AG09319 (cell line): ENCODE results near the gene RRP36.

Experiments used
- DNase-seq: peaks from one replicate; pipeline ENCODE4 v3.0.0-alpha.2; 2010; ENCODE audit warnings: low read depth; ENCODE audit errors: extremely low read depth
- CTCF ChIP-seq: IDR thresholded peaks from 2 replicates; pipeline ENCODE4 v1.5.1; 2011; ENCODE audit warnings: low read depth, mild to moderate bottlenecking, inconsistent platforms, low read length, moderate library complexity

RRP36 gene

GRCh38 chr6:43074847-43075669, 53.6 kb downstream of the RRP36 start:
- no peak for TF ChIP-seq CTCF
- no peak for DNase-seq

GRCh38 chr6:43075670-43076463, 54.4 kb downstream of the RRP36 start, which contains the start of gene PTK7:
Gene PTK7, plus strand, starts transcription at chr6:43076314. Its CDS starts 175 bp downstream, at chr6:43076489.
- no peak for DNase-seq

GRCh38 chr6:43076464-43077332, 55.3 kb downstream of the RRP36 start:
- no peak for DNase-seq

More at GRCh38 chr6:43075670-43076463, 54.4 kb downstream of the RRP36 start, which contains the start of gene PTK7:
- no peak for TF ChIP-seq CTCF

GRCh38 chr6:43077333-43077809, 55.9 kb downstream of the RRP36 start:
- TF ChIP-seq CTCF, result no peak
- no peak for DNase-seq

More at GRCh38 chr6:43076464-43077332, 55.3 kb downstream of the RRP36 start:
- no peak for TF ChIP-seq CTCF

- DNase-seq, result no peak
- TF ChIP-seq CTCF, result no peak
Measured at GRCh38 chr6:43077981-43078511, 56.6 kb downstream of the RRP36 start.

GRCh38 chr6:43078691-43079090, 57.3 kb downstream of the RRP36 start:
- DNase-seq, result no peak
- TF ChIP-seq CTCF, result no peak
